ENCODE data around the gene C19orf47. TPM values are rescaled to one million over a fixed set of nuclear protein-coding genes. Genes with fewer than 3 reads are reported as not detected.

The C19orf47 gene, protein sequence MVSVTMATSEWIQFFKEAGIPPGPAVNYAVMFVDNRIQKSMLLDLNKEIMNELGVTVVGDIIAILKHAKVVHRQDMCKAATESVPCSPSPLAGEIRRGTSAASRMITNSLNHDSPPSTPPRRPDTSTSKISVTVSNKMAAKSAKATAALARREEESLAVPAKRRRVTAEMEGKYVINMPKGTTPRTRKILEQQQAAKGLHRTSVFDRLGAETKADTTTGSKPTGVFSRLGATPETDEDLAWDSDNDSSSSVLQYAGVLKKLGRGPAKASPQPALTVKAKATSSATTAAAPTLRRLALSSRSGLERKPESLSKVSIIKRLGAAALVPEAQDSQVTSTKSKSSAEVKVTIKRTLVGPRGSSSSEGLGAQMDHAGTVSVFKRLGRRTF
- 6.0 and 8.1 TPM in 2 replicates for total RNA-seq

GRCh38 chr19:40348125-40348913, at the start of gene C19orf47, which contains the start of gene PLD3:
C19orf47 (minus strand) TSS chr19:40348397; CDS start chr19:40341857, 6,540 bp downstream.
PLD3 (plus strand) TSS chr19:40348695; CDS start chr19:40366484, 17,789 bp downstream.

DNA sequence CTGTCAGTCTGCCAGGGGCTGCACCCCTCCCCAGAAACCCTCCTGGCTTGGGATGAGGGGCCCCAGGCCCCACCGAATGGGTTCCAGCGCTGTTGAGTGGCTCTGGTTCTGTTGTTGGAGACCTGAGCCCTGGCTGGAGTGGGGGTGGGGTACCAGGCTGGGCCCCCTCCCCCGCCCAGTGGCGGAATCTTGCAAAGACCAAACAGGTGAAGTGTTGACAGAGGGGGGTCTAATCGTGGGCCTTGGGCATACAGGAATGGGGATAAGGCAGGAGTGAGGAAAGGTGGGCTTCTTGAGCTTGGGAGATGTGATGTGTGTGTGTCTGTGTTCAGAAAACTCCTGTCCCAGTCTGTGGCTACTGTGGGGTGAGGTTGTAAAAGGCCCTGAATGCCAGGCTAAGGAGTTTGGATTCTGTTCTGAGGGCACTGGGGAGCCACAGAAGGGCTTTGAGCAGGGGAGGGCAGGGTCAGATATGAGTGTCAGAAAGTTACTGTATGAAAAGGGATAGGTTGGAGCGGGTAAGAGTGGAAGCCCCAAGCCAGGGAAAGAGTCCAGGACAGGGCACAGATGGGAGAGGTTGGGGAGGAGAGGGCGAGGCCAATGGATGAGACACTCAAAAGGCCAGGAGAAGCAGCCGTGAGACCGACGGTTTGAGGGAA, 42.0 kb upstream of the C19orf47 start, which contains the start of gene HIPK4:
TSS of gene HIPK4 (minus strand) at position 98 of the 659 bp plus-strand sequence. CDS start 279 bp downstream, outside the sequence.

DNA sequence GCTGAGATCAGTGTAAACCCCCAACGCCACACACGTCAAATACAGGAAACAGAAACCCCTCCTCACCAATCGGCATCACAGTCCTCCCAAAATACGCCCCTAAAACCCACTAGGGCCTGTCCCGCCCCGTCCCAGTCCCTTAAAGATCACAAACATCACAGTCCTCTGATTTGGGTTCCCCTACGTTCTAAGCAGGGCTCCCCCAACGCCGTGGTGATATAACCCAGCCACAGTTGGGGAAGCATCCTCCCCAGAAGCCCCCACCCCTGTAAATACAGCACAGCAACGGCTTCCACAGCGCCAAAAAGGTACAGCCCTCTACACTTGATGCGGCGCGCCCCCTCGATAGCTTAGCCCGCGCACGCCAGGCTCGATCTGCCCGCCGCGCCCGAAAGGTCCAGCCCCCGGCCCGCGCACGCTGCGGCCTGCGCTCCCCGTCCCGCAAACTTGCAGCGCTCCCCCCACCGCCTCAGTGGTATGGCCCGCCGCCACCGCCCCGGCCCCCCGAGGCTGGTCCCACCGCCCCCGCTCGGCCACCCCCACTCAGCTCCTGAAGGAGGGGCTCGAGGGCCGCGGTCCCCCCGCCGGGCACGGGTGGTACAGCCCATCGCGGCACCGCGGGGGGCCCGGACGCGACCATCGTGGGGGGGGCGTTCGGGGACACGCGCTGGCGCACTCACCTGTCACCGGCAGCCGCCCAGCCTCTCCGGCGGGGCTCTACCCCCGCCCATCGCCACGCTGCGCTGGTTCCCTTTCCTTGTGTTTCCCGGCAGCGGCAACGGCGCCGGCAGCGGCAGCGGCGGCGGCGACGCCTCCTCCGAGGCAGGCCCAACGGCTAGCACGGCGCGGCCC, 63.5 kb downstream of the C19orf47 start, which contains the start of gene AKT2:
TSS of gene AKT2 (minus strand) at position 845 of the 852 bp plus-strand sequence. CDS start 20,078 bp downstream, outside the sequence.

Other genes with a start within 250 kb of the C19orf47 start
- gene MAP3K10, start 157.0 kb downstream of the C19orf47 start, total RNA-seq, result 9.3 and 10.8 TPM in 2 replicates
- gene TTC9B, start 130.0 kb downstream of the C19orf47 start, total RNA-seq, result 0.17 TPM in 1 of 2 replicates, not detected in the other
- 0.33 and 0.58 TPM in 2 replicates for gene CCNP, start 121.7 kb downstream of the C19orf47 start, total RNA-seq
- 143 and 162 TPM in 2 replicates for gene AKT2, start 63.1 kb downstream of the C19orf47 start, total RNA-seq
- gene PLD3, start 298 bp upstream of the C19orf47 start, total RNA-seq, result 199 and 478 TPM in 2 replicates
- 0.17 TPM in 1 of 2 replicates, not detected in the other for gene HIPK4, start 41.8 kb upstream of the C19orf47 start, total RNA-seq
- 2.2 and 3.8 TPM in 2 replicates for gene PRX, start 65.0 kb upstream of the C19orf47 start, total RNA-seq
- 15.9 and 19.4 TPM in 2 replicates for gene SERTAD1, start 77.6 kb upstream of the C19orf47 start, total RNA-seq
- 16.0 and 18.6 TPM in 2 replicates for gene SERTAD3, start 95.9 kb upstream of the C19orf47 start, total RNA-seq
- 179 and 187 TPM in 2 replicates for gene BLVRB, start 117.3 kb upstream of the C19orf47 start, total RNA-seq
- 12.9 and 18.4 TPM in 2 replicates for gene SPTBN4, start 118.6 kb upstream of the C19orf47 start, total RNA-seq
- gene SHKBP1, start 228.5 kb upstream of the C19orf47 start, total RNA-seq, result 63.8 and 82.6 TPM in 2 replicates

Data from smooth muscle cell of trachea (primary cell).